ENCODE measurements around the gene KIF3A.

KIF3A gene

DNA sequence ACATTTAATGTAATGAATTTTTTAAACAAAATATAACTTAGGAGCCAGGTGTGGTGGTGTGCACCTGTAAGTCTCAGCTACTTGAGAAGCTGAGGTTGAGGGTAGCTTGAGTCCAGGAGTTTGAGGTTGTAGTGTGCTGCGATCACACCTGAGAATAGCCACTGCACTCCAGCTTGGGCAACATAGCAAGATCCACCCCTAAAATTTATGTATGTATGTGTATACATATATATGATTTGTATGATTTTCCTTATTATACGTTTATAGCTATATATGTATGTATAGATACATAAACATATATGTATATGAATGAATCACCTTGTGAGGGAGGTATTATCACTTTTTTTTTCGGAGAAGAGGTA lies 9.2 kb upstream of the KIF3A start:
- Histone ChIP-seq H2BK12ac (ENCODE audit: low read length) (no peak overlapping the region), H3K14ac (ENCODE audit: low read length) (no peak overlapping the region), H2AK5ac (ENCODE audit: low read depth, low read length) (no peak overlapping the region), H2BK5ac (ENCODE audit: low read length) (no peak overlapping the region), H2AFZ (ENCODE audit: low read length) (peak overlapping the region; percentile 90), H3K27me3 (ENCODE audit: control insufficient read depth in 3 of 3, insufficient read depth in 3 of 3, low read depth in 1 of 3, low read length in 3 of 3) (peaks cover 14 to 47% (median 41%) of the 10 kb centered on the region in 3 experiments), H3K27ac (replicated peaks; ENCODE audit: low read length) (no peak overlapping the region), H3K4me3 (ENCODE audit: low read length in 2 of 2) (no peak overlapping the region), H3K9ac (ENCODE audit: low read depth, low read length, poor library complexity) (no peak overlapping the region), H3K4me2 (ENCODE audit: insufficient read depth, low read length, poor library complexity, severe bottlenecking) (no peak overlapping the region), H3K23ac (ENCODE audit: low read depth, low read length, poor library complexity) (no peak overlapping the region), H4K91ac (ENCODE audit: low read depth, low read length, poor library complexity) (no peak overlapping the region), H3K79me1 (ENCODE audit: low read depth, low read length) (no peaks in the 10 kb centered on the region), H3K36me3 (replicated peaks in 1 of 2; ENCODE audit: control insufficient read depth in 2 of 2, insufficient read depth in 2 of 2, low read length in 2 of 2) (no peaks in the 10 kb centered on the region), H3K4ac (ENCODE audit: low read length) (no peak overlapping the region), H3K4me1 (ENCODE audit: control insufficient read depth in 2 of 2, insufficient read depth in 1 of 2, low read depth in 1 of 2, low read length in 2 of 2) (no peaks in the 10 kb centered on the region), H3K9me3 (replicated peaks in 1 of 2; ENCODE audit: control insufficient read depth in 2 of 2, insufficient read depth in 1 of 2, low read depth in 1 of 2, low read length in 2 of 2) (no peaks in the 10 kb centered on the region), H2BK15ac (ENCODE audit: low read length) (no peak overlapping the region), H4K8ac (ENCODE audit: low read depth, low read length) (no peak overlapping the region), H3K18ac (ENCODE audit: low read length) (no peak overlapping the region), H2BK120ac (ENCODE audit: low read depth, low read length) (no peak overlapping the region)
- WGBS, 2 donors (ENCODE audit: extremely low coverage in 2 of 2, insufficient read length in 2 of 2, insufficient replicate concordance in 1 of 2), result no CpG with 5 or more reads among the region's 3 CpGs
- no peak for DNase-seq (ENCODE audit: low spot score)

DNA sequence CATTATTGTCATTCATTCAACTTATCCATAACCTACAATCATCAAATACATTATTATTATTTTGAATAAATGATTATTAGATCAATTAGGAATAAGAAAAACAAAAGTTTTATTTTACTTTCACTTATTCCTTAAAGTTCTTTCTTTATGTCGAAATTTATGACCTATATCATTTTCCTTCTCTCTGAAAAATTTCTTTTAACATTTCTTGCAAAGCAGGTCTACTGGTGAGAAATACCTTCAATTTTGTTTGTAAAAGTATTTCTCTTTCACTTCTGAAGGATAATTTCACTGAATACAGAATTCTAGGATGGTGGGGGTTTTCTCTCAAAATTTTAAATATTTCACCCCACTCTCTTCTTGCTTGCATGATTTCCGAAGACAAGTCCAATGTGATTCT lies 7.3 kb upstream of the KIF3A start:
- Histone ChIP-seq H3K18ac (ENCODE audit: low read length) (no peak overlapping the region), H3K4me1 (ENCODE audit: control insufficient read depth in 2 of 2, insufficient read depth in 1 of 2, low read depth in 1 of 2, low read length in 2 of 2) (no peaks in the 10 kb centered on the region), H2AFZ (ENCODE audit: low read length) (no peak overlapping the region), H3K4me3 (ENCODE audit: low read length in 2 of 2) (no peak overlapping the region), H2AK5ac (ENCODE audit: low read depth, low read length) (no peak overlapping the region), H3K9ac (ENCODE audit: low read depth, low read length, poor library complexity) (no peak overlapping the region), H3K14ac (ENCODE audit: low read length) (no peak overlapping the region), H3K23ac (ENCODE audit: low read depth, low read length, poor library complexity) (no peak overlapping the region), H2BK5ac (ENCODE audit: low read length) (no peak overlapping the region), H3K4me2 (ENCODE audit: insufficient read depth, low read length, poor library complexity, severe bottlenecking) (no peak overlapping the region), H2BK15ac (ENCODE audit: low read length) (no peak overlapping the region), H3K36me3 (replicated peaks in 1 of 2; ENCODE audit: control insufficient read depth in 2 of 2, insufficient read depth in 2 of 2, low read length in 2 of 2) (no peaks in the 10 kb centered on the region), H2BK120ac (ENCODE audit: low read depth, low read length) (no peak overlapping the region), H4K91ac (ENCODE audit: low read depth, low read length, poor library complexity) (no peak overlapping the region), H2BK12ac (ENCODE audit: low read length) (no peak overlapping the region), H3K4ac (ENCODE audit: low read length) (no peak overlapping the region), H3K79me1 (ENCODE audit: low read depth, low read length) (no peaks in the 10 kb centered on the region), H3K9me3 (replicated peaks in 1 of 2; ENCODE audit: control insufficient read depth in 2 of 2, insufficient read depth in 1 of 2, low read depth in 1 of 2, low read length in 2 of 2) (no peaks in the 10 kb centered on the region), H4K8ac (ENCODE audit: low read depth, low read length) (no peak overlapping the region), H3K27me3 (ENCODE audit: control insufficient read depth in 3 of 3, insufficient read depth in 3 of 3, low read depth in 1 of 3, low read length in 3 of 3) (peaks cover 14 to 45% (median 39%) of the 10 kb centered on the region in 3 experiments), H3K27ac (replicated peaks; ENCODE audit: low read length) (no peak overlapping the region)
- no CpG with 5 or more reads among the region's 2 CpGs for WGBS, 2 donors (ENCODE audit: extremely low coverage in 2 of 2, insufficient read length in 2 of 2, insufficient replicate concordance in 1 of 2)
- DNase-seq (ENCODE audit: low spot score), result no peak

DNA sequence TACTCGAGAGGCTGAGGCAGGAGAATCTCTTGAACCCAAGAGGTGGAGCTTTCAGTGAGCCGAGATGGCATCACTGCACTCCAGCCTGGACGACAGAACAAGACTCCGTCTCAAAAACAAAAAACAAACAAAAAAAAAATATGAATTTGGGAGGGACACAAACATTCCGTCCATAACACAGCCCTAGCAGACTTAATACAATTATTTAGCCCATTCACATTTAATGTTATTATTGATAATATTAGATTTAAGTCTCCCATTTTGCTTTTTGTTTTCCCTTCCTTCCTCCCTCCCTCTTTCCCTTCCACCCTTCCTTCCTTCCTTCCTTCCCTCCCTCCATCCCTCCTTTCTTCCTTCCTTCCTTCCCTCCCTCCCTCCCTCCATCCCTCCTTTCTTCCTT lies 5.3 kb upstream of the KIF3A start:
- no peak overlapping the region for H3K27ac ChIP-seq (replicated peaks; ENCODE audit: low read length)
- no peak overlapping the region for H2AFZ ChIP-seq (ENCODE audit: low read length)
- no peak overlapping the region for H3K4me3 ChIP-seq (ENCODE audit: low read length in 2 of 2)

DNA sequence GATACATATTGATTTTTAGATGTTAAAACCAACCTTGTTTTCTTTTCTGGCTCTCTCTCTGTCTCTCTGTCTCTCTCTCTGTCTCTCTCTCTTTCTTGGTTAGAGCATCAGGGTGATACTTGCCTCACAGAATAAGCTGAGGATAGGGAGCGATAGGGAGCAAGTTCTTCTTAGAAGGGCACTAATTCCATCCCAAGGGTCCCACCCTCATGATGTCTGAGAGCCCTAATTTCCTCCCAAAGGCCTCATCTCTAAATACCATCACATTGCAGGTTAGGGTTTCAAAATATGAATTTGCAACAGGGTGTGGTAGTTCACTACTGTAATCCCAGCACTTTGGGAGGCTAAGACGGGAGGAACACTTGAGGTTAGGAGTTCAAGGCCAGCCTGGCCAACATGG lies 4.8 kb upstream of the KIF3A start:
- H2AK5ac ChIP-seq (ENCODE audit: low read depth, low read length), result no peak overlapping the region
- no peak overlapping the region for H2BK12ac ChIP-seq (ENCODE audit: low read length)
- no peak overlapping the region for H2BK5ac ChIP-seq (ENCODE audit: low read length)
- no peak overlapping the region for H3K23ac ChIP-seq (ENCODE audit: low read depth, low read length, poor library complexity)
- H3K4ac ChIP-seq (ENCODE audit: low read length), result no peak overlapping the region
- no peaks in the 10 kb centered on the region for H3K9me3 ChIP-seq (replicated peaks in 1 of 2; ENCODE audit: control insufficient read depth in 2 of 2, insufficient read depth in 1 of 2, low read depth in 1 of 2, low read length in 2 of 2)
- no peak overlapping the region for H3K14ac ChIP-seq (ENCODE audit: low read length)
- no peak overlapping the region for H3K27ac ChIP-seq (replicated peaks; ENCODE audit: low read length)
- H2BK120ac ChIP-seq (ENCODE audit: low read depth, low read length), result no peak overlapping the region
- no peaks in the 10 kb centered on the region for H3K36me3 ChIP-seq (replicated peaks in 1 of 2; ENCODE audit: control insufficient read depth in 2 of 2, insufficient read depth in 2 of 2, low read length in 2 of 2)
- WGBS, 2 donors (ENCODE audit: extremely low coverage in 2 of 2, insufficient read length in 2 of 2, insufficient replicate concordance in 1 of 2), result no CpG with 5 or more reads among the region's 2 CpGs
- DNase-seq (ENCODE audit: low spot score), result no peak
- H3K27me3 ChIP-seq (ENCODE audit: control insufficient read depth in 3 of 3, insufficient read depth in 3 of 3, low read depth in 1 of 3, low read length in 3 of 3), result peaks cover 2 to 20% (median 15%) of the 10 kb centered on the region in 3 experiments
- H3K9ac ChIP-seq (ENCODE audit: low read depth, low read length, poor library complexity), result no peak overlapping the region
- H4K8ac ChIP-seq (ENCODE audit: low read depth, low read length), result no peak overlapping the region
- no peak overlapping the region for H3K4me3 ChIP-seq (ENCODE audit: low read length in 2 of 2)
- H3K18ac ChIP-seq (ENCODE audit: low read length), result no peak overlapping the region
- H2BK15ac ChIP-seq (ENCODE audit: low read length), result no peak overlapping the region
- peaks cover 0 to 4% of the 10 kb centered on the region in 2 donors for H3K4me1 ChIP-seq (ENCODE audit: control insufficient read depth in 2 of 2, insufficient read depth in 1 of 2, low read depth in 1 of 2, low read length in 2 of 2)
- H4K91ac ChIP-seq (ENCODE audit: low read depth, low read length, poor library complexity), result no peak overlapping the region
- H3K79me1 ChIP-seq (ENCODE audit: low read depth, low read length), result no peaks in the 10 kb centered on the region
- H3K4me2 ChIP-seq (ENCODE audit: insufficient read depth, low read length, poor library complexity, severe bottlenecking), result no peak overlapping the region
- no peak overlapping the region for H2AFZ ChIP-seq (ENCODE audit: low read length)

More for the DNA sequence above, 5.3 kb upstream of the KIF3A start:
- Histone ChIP-seq H2BK15ac (ENCODE audit: low read length) (no peak overlapping the region), H3K9me3 (replicated peaks in 1 of 2; ENCODE audit: control insufficient read depth in 2 of 2, insufficient read depth in 1 of 2, low read depth in 1 of 2, low read length in 2 of 2) (no peaks in the 10 kb centered on the region), H2BK120ac (ENCODE audit: low read depth, low read length) (no peak overlapping the region), H3K14ac (ENCODE audit: low read length) (no peak overlapping the region), H3K4me2 (ENCODE audit: insufficient read depth, low read length, poor library complexity, severe bottlenecking) (no peak overlapping the region), H4K8ac (ENCODE audit: low read depth, low read length) (no peak overlapping the region), H2AK5ac (ENCODE audit: low read depth, low read length) (no peak overlapping the region), H3K4ac (ENCODE audit: low read length) (no peak overlapping the region), H3K36me3 (replicated peaks in 1 of 2; ENCODE audit: control insufficient read depth in 2 of 2, insufficient read depth in 2 of 2, low read length in 2 of 2) (no peaks in the 10 kb centered on the region), H3K79me1 (ENCODE audit: low read depth, low read length) (no peaks in the 10 kb centered on the region), H2BK5ac (ENCODE audit: low read length) (no peak overlapping the region), H4K91ac (ENCODE audit: low read depth, low read length, poor library complexity) (no peak overlapping the region), H3K9ac (ENCODE audit: low read depth, low read length, poor library complexity) (no peak overlapping the region), H3K4me1 (ENCODE audit: control insufficient read depth in 2 of 2, insufficient read depth in 1 of 2, low read depth in 1 of 2, low read length in 2 of 2) (peaks cover 0 to 3% of the 10 kb centered on the region in 2 donors), H3K18ac (ENCODE audit: low read length) (no peak overlapping the region), H3K23ac (ENCODE audit: low read depth, low read length, poor library complexity) (no peak overlapping the region), H3K27me3 (ENCODE audit: control insufficient read depth in 3 of 3, insufficient read depth in 3 of 3, low read depth in 1 of 3, low read length in 3 of 3) (peaks cover 7 to 25% (median 20%) of the 10 kb centered on the region in 3 experiments), H2BK12ac (ENCODE audit: low read length) (no peak overlapping the region)
- no CpG with 5 or more reads among the region's 5 CpGs for WGBS, 2 donors (ENCODE audit: extremely low coverage in 2 of 2, insufficient read length in 2 of 2, insufficient replicate concordance in 1 of 2)
- no peak for DNase-seq (ENCODE audit: low spot score)

All from neuronal stem cell (in vitro differentiated cells).